Adrenal gland (tissue), 12 donors: Measurements from ENCODE around the gene TEX54. TPM values are rescaled to one million over a fixed set of nuclear protein-coding genes. Genes with fewer than 3 reads are reported as not detected.
"Not testable (repeated sequence)": the region's sequence is repeated elsewhere in the genome, so short reads cannot be mapped to it uniquely, and the experiment has no call there.

ENCODE experiments used
- DNase-seq, 7 donors: peaks; one replicate each; pipeline ENCODE4 v3.0.0-alpha.2; 2019 to 2020
- H3K27ac ChIP-seq, 5 donors: fragments of 200-600 bp; sonication (generic) in 4 of 5; 1 replicate in 3 of 5; 2 replicates in 2 of 5; pipeline versions ENCODE4 v1.5.1 to v1.8.0; 2016 to 2020; ENCODE audit warnings: mild to moderate bottlenecking in 1 of 5
- H3K27me3 ChIP-seq: fragments of 200-600 bp; 2 replicates; pipeline ENCODE4 v1.8.0; 2021
- H3K36me3 ChIP-seq, 2 donors: fragments of 200-600 bp; replicated peaks in 1 of 2; 1 replicate in 1 of 2; 2 replicates in 1 of 2; pipeline versions ENCODE4 v1.5.1 to v1.8.0; 2018 to 2022
- H3K4me1 ChIP-seq, 2 donors: fragments of 200-600 bp; replicated peaks in 1 of 2; 1 replicate in 1 of 2; 2 replicates in 1 of 2; pipeline versions ENCODE4 v1.5.1 to v1.8.0; 2018 to 2021
- H3K4me3 ChIP-seq, 4 donors: fragments of 200-600 bp; sonication (generic) in 3 of 4; one replicate each; pipeline ENCODE4 v1.5.1; 2016 to 2018
- H3K9me3 ChIP-seq, 3 donors: fragments of 200-600 bp; sonication (generic) in 1 of 3; replicated peaks in 1 of 3; 1 replicate in 2 of 3; 2 replicates in 1 of 3; pipeline versions ENCODE4 v1.5.1 to v1.8.0; 2016 to 2021
- POLR2A ChIP-seq, 2 donors: fragments of 450-650 bp; IDR thresholded peaks; one replicate each; pipeline ENCODE4 v1.6.1; 2017; ENCODE audit warnings: antibody characterized with exemption in 2 of 2, mild to moderate bottlenecking in 2 of 2, moderate library complexity in 1 of 2
- WGBS, 4 donors: extraction: QIAGEN DNeasy Blood & Tissue Kit in 2 of 4; methylation state at CpG; one replicate each; pipeline versions ENCODE4 v1.1.5 to v1.1.7; 2013 to 2017; 5-methylcytosine and 5-hydroxymethylcytosine counted together
- intact Hi-C, 2 donors: fragments of 100-400 bp; cut with DNase I; formaldehyde crosslinking; loops; one replicate each; pipeline versions ENCODE4 v1.14.1 to v1.15.0; 2022 to 2023
- polyA plus RNA-seq, 3 donors: library from polyadenylated mRNA; stranded (reverse); fragments of 200-250 nt in 2 of 3; fragments of 350-450 nt in 1 of 3; fragmentation: Illumina TruSeq in 1 of 3; extraction: RNeasy Lipid Tissue Mini Kit (QIAGEN cat#74804) in 1 of 3; gene quantifications; one replicate each; pipeline ENCODE4 v1.2.3, GENCODE V29; 2013 to 2014
- total RNA-seq, 9 donors: library from RNA; depleted of rRNA in 4 of 9; stranded (reverse); fragments of >200 nt in 4 of 9; fragments of 120-200 nt in 1 of 9; fragmentation: NEBNext Ultra II Directional in 1 of 9; extraction: Animal tissue kit (Norgen Biotek cat#: 25700) in 1 of 9; gene quantifications; one replicate each; pipeline versions ENCODE4 v1.1.0 to v1.2.4, GENCODE V29; 2013 to 2023
- TF ChIP-seq, protein P1 (sequence below), 6 experiments: fragments of 450-650 bp in 4 of 6; fragments of 200-600 bp in 2 of 6; sonication (generic) in 1 of 6; IDR thresholded peaks; 1 replicate in 5 of 6; 2 replicates in 1 of 6; pipeline versions ENCODE4 v1.5.1 to v1.8.0; 2016 to 2021; ENCODE audit warnings: antibody characterized with exemption in 6 of 6, mild to moderate bottlenecking in 2 of 6, moderate library complexity in 1 of 6
- donor health status: healthy with polysubstance abuse.
- donor health status: Bipolar disorder and iron deficiency.
- donor health status: DM: yes; HTN: yes; CAD: no.
- donor health status: DM: no; HTN: no; CAD: no.
- donor health status: DM: no; HTN: no; CAD: no.
- donor health status: DM: yes; HTN: yes; CAD: no.

Gene TEX54
- total and polyA plus RNA-seq, 12 donors: 0.27 to 1.4 TPM; not detected in 10

GRCh38 chr11:62860835-62861563, 28.4 kb upstream of the TEX54 start:
- intact Hi-C loops: loop anchor here (5.0 to 10.0 kb wide), 2 partner anchors 66 to 74 kb away; partner anchors contain the start of genes TMEM179B (in 1 of the 2) and TMEM223 (in 1 of the 2)
- no peak overlapping the region for H3K27ac ChIP-seq
- WGBS, 4 donors: 57 to 66% (median 64%) methylated on average over 5 of the region's 5 CpGs
- TF ChIP-seq, protein P1, sequence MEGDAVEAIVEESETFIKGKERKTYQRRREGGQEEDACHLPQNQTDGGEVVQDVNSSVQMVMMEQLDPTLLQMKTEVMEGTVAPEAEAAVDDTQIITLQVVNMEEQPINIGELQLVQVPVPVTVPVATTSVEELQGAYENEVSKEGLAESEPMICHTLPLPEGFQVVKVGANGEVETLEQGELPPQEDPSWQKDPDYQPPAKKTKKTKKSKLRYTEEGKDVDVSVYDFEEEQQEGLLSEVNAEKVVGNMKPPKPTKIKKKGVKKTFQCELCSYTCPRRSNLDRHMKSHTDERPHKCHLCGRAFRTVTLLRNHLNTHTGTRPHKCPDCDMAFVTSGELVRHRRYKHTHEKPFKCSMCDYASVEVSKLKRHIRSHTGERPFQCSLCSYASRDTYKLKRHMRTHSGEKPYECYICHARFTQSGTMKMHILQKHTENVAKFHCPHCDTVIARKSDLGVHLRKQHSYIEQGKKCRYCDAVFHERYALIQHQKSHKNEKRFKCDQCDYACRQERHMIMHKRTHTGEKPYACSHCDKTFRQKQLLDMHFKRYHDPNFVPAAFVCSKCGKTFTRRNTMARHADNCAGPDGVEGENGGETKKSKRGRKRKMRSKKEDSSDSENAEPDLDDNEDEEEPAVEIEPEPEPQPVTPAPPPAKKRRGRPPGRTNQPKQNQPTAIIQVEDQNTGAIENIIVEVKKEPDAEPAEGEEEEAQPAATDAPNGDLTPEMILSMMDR (IDR thresholded peaks at IDR 0.05): no peak
- no peak overlapping the region for H3K4me3 ChIP-seq
- no peaks in the 10 kb centered on the region for H3K36me3 ChIP-seq
- no peaks in the 10 kb centered on the region for H3K27me3 ChIP-seq
- H3K4me1 ChIP-seq: peaks cover 3 to 4% of the 10 kb centered on the region in 2 donors
- no peak for DNase-seq
- no peaks in the 10 kb centered on the region for H3K9me3 ChIP-seq

- DNase-seq, intact Hi-C loops, H3K27ac ChIP-seq, H3K4me3 ChIP-seq, H3K27me3 ChIP-seq, H3K9me3 ChIP-seq, H3K36me3 ChIP-seq: not testable (repeated sequence)
- 91 to 95% (median 92%) methylated on average over 7 to 8 of the region's 8 CpGs for WGBS, 4 donors
- H3K4me1 ChIP-seq: peaks cover 4 to 13% of the 10 kb centered on the region in 2 donors
Measured at GRCh38 chr11:62859281-62859703, 26.7 kb upstream of the TEX54 start.

DNA sequence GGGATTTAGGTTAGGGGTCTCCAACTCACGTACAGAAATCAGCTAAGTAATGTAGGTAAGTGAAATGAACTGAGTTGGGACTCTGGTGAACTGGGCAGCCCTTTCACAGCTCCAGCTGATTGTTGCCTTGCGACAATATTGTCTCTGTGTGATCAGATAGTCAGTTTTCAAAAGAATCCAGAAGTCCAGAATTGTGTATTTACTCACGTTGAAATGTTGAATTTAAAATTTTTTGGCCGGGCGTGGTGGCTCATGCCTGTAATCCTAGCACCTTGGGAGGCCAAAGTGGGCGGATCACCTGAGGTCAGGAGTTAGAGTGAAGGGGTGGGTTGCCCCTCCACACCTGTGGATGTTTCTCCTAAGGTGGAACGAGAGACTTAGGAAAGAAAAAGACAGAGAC, 25.6 kb upstream of the TEX54 start:
- Histone ChIP-seq H3K36me3 (peaks cover 0 to 13% of the 10 kb centered on the region in 2 donors), H3K27ac (no peak overlapping the region), H3K4me1 (peaks cover 12 to 21% of the 10 kb centered on the region in 2 donors), H3K27me3 (no peaks in the 10 kb centered on the region), H3K9me3 (no peaks in the 10 kb centered on the region), H3K4me3 (no peak overlapping the region)
- DNase-seq: no peak
- 86 to 89% (median 88%) methylated on average over 7 of the region's 7 CpGs for WGBS, 4 donors
- intact Hi-C loops: no loop called here
- TF ChIP-seq, protein P1 (IDR thresholded peaks at IDR 0.05): no peak
- TF ChIP-seq POLR2A (IDR thresholded peaks at IDR 0.05): no peak

DNA sequence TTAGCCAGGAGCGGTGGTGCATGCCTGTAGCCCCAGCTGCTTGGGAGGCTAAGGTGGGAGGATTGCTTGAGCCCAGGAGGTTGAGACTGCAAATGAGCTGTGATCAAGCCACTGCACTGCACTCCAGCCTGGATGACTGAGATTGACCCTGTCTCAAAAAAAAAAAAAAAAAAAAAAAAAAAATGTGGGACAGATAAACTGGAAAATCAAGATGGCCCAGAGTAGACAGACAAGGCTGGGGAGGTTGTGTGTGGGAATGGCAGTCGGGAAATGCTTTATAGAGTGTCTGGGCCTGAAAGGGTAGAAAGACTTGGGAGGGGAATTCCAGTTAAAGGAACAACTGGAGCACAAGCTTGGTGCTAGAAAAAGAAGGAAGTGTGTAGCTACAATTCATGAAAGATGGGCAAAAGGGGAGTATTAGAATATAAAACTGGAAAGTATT, 24.9 kb upstream of the TEX54 start:
- Histone ChIP-seq H3K9me3 (no peaks in the 10 kb centered on the region), H3K27me3 (no peaks in the 10 kb centered on the region), H3K4me1 (peaks cover 12 to 21% of the 10 kb centered on the region in 2 donors), H3K36me3 (peaks cover 0 to 19% of the 10 kb centered on the region in 2 donors), H3K4me3 (no peak overlapping the region), H3K27ac (no peak overlapping the region)
- 71 to 82% (median 77%) methylated on average over 2 of the region's 2 CpGs for WGBS, 4 donors
- intact Hi-C loops: no loop called here
- no peak for DNase-seq
- TF ChIP-seq, protein P1 (IDR thresholded peaks at IDR 0.05): no peak
- no peak for TF ChIP-seq POLR2A (IDR thresholded peaks at IDR 0.05)
